OCI-LY7 (cell line): ENCODE data around the gene GPBP1L1. TPM values are rescaled to one million over a fixed set of nuclear protein-coding genes. Genes with fewer than 3 reads are reported as not detected.

Source experiments
- BruUV-seq: library from RNA; stranded (reverse); fragments of 400-500 nt; replicated peaks from 2 replicates; lab custom pipeline; 2021; lab: Mats Ljungman, UMichigan
- CTCF ChIA-PET: fragments of 300-600 bp; sonication (Branson Sonifier 250); formaldehyde crosslinking; loops from one replicate; lab custom pipeline; 2022; ENCODE audit warnings: antibody characterized with exemption; ENCODE audit not compliant: unreplicated experiment; lab: Charles Lee
- POLR2A ChIA-PET: fragments of 300-600 bp; sonication (Branson Sonifier 250); formaldehyde crosslinking; loops from one replicate; lab custom pipeline; 2022; ENCODE audit warnings: antibody characterized with exemption; lab: Charles Lee
- DNase-seq: peaks from one replicate; pipeline ENCODE4 v3.0.0-alpha.2; 2015; ENCODE audit warnings: low spot score
- H2AFZ ChIP-seq: fragments of 200-600 bp; sonication (generic), shearing (Covaris generic); 2 replicates; pipeline ENCODE4 v1.6.1; 2014; ENCODE audit warnings: mild to moderate bottlenecking, antibody characterized with exemption, low read length, moderate library complexity
- H3K27ac ChIP-seq: fragments of 200-600 bp; sonication (generic); 2 replicates; pipeline ENCODE4 v1.5.1; 2014; ENCODE audit warnings: mixed run types, low read depth, mild to moderate bottlenecking, moderate library complexity, low read length, inconsistent platforms; ENCODE audit not compliant: poor library complexity, severe bottlenecking
- H3K36me3 ChIP-seq: fragments of 200-600 bp; sonication (generic); 2 replicates; pipeline ENCODE4 v1.6.1; 2014; ENCODE audit warnings: mild to moderate bottlenecking, antibody characterized with exemption, low read length, moderate library complexity, mixed read lengths; ENCODE audit not compliant: insufficient read depth
- H3K4me1 ChIP-seq: fragments of 200-600 bp; sonication (generic); 2 replicates; pipeline ENCODE4 v1.5.1; 2014; ENCODE audit warnings: mild to moderate bottlenecking, low read length; ENCODE audit not compliant: insufficient read depth, poor library complexity, severe bottlenecking
- H3K4me2 ChIP-seq: fragments of 200-600 bp; sonication (generic); 2 replicates; pipeline ENCODE4 v1.6.1; 2014; ENCODE audit warnings: mild to moderate bottlenecking, low read length
- H3K4me3 ChIP-seq: fragments of 200-600 bp; sonication (generic); 2 replicates; pipeline ENCODE4 v1.5.1; 2014; ENCODE audit warnings: mild to moderate bottlenecking, low read depth, low read length; ENCODE audit not compliant: poor library complexity, severe bottlenecking
- H3K79me2 ChIP-seq: fragments of 200-600 bp; sonication (generic); 2 replicates; pipeline ENCODE4 v1.6.1; 2016; ENCODE audit warnings: low read depth, mild to moderate bottlenecking, low read length, moderate library complexity, mixed read lengths; ENCODE audit not compliant: insufficient read depth
- H3K9me2 ChIP-seq: fragments of 200-600 bp; sonication (generic); 2 replicates; pipeline ENCODE4 v1.6.1; 2016; ENCODE audit warnings: mild to moderate bottlenecking, low read length, mixed read lengths; ENCODE audit not compliant: insufficient read depth
- H3K9me3 ChIP-seq: fragments of 200-600 bp; sonication (generic); 2 replicates; pipeline ENCODE4 v1.6.1; 2014; ENCODE audit warnings: mild to moderate bottlenecking, mixed run types, low read length, mixed read lengths
- H4K20me1 ChIP-seq: fragments of 200-600 bp; sonication (generic); 2 replicates; pipeline ENCODE4 v1.6.1; 2014; ENCODE audit warnings: mild to moderate bottlenecking, antibody characterized with exemption, low read length, moderate library complexity, mixed read lengths; ENCODE audit not compliant: insufficient read depth
- EZH2phosphoT487 ChIP-seq: fragments of 200-600 bp; sonication (generic); IDR thresholded peaks from 2 replicates; pipeline ENCODE4 v1.6.1; 2018; ENCODE audit warnings: low read depth, borderline replicate concordance, mild to moderate bottlenecking, mixed run types, antibody characterized with exemption, low read length, moderate library complexity, mixed read lengths
- intact Hi-C: fragments of 100-400 bp; cut with micrococcal nuclease; formaldehyde crosslinking; loops from one replicate; pipeline ENCODE4 v1.10.0; 2022; ENCODE audit not compliant: unreplicated experiment
- total RNA-seq, 2 experiments: library from RNA; depleted of rRNA in 1 of 2; stranded (reverse); fragments of >200 nt in 1 of 2; shearing (Covaris generic) in 1 of 2; gene quantifications; 2 replicates each; pipeline ENCODE4 v1.2.3, GENCODE V29; 2014 to 2022
- TF ChIP-seq, protein P1 (sequence below): fragments of 200-600 bp; sonication (generic); conservative IDR thresholded peaks from 2 replicates; pipeline ENCODE4 v1.5.1; 2014; ENCODE audit warnings: mild to moderate bottlenecking, antibody characterized with exemption, low read length, moderate library complexity, mixed read lengths

The GPBP1L1 gene
- total RNA-seq, 2 experiments from 2014 or later = 89.7 to 130 TPM

DNA sequence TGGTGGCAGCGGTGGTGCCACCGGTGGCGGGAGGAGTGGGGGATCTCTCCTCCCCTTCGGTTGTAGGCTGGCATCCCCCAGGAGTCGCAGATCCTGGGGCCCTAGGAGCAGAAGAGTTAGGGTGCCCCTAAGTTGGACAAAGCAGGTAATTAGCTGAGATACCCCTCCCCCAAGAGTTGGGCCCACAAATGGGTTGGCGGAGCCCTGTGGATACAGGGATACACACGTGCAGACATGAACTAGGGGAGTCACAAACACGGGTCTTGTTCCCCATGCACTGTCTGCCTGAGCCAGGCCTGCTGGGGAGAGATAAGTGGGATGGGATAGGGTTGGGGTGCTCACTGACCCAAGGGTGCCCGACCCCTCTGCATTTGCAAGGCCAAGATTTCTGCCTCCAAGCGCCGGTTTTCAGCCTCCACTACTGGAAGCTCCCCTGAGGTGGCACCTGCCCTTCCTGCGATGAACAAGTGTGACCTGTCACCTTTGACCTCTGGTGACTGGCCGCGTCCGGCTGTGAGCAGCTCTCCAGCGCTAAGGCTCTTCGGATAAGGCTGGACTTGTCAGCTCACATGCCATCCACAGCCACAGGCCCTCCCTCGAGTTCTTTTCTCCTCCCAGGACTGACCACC, 64.3 kb downstream of the GPBP1L1 start:
- Histone ChIP-seq H3K79me2 (no peaks in the 10 kb centered on the region), H3K4me1 (no peaks in the 10 kb centered on the region), H4K20me1 (peaks cover 4% of the 10 kb centered on the region; the same call in 1 of the 2 replicates), H3K36me3 (peaks cover 64% of the 10 kb centered on the region), H3K4me3 (no peak overlapping the region), H3K9me3 (no peaks in the 10 kb centered on the region), H2AFZ (no peak overlapping the region), H3K4me2 (no peak overlapping the region), H3K9me2 (no peaks in the 10 kb centered on the region), H3K27ac (no peak overlapping the region)
- no TSS peak for BruUV-seq
- intact Hi-C loops = no loop called here
- ChIA-PET CTCF (no interaction called here), POLR2A (no interaction called here)
- DNase-seq = no peak
- no peak for TF ChIP-seq EZH2phosphoT487
- TF ChIP-seq, protein P1, sequence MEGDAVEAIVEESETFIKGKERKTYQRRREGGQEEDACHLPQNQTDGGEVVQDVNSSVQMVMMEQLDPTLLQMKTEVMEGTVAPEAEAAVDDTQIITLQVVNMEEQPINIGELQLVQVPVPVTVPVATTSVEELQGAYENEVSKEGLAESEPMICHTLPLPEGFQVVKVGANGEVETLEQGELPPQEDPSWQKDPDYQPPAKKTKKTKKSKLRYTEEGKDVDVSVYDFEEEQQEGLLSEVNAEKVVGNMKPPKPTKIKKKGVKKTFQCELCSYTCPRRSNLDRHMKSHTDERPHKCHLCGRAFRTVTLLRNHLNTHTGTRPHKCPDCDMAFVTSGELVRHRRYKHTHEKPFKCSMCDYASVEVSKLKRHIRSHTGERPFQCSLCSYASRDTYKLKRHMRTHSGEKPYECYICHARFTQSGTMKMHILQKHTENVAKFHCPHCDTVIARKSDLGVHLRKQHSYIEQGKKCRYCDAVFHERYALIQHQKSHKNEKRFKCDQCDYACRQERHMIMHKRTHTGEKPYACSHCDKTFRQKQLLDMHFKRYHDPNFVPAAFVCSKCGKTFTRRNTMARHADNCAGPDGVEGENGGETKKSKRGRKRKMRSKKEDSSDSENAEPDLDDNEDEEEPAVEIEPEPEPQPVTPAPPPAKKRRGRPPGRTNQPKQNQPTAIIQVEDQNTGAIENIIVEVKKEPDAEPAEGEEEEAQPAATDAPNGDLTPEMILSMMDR = no peak

DNA sequence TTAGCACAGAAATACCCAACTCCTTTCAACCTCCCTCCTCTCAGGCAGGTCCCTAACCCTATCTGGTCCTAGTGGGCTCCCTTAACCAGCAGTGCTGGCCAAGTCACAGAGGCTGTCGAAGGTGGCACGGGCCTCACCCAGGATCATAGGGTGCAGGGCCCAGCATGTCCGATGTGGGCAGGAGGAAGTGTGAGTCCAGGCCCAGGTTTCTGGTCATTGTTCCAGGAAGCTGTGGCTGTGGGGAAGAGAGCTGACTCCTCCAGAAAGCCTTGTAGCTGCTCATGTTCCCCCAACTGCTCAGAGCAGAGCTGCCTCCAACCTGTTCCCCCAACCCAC, 64.9 kb downstream of the GPBP1L1 start:
- Histone ChIP-seq H3K79me2 (no peaks in the 10 kb centered on the region), H3K4me1 (no peaks in the 10 kb centered on the region), H3K27ac (no peak overlapping the region), H3K4me3 (no peak overlapping the region), H3K9me2 (no peaks in the 10 kb centered on the region), H2AFZ (no peak overlapping the region), H3K9me3 (no peaks in the 10 kb centered on the region), H3K36me3 (peaks cover 64% of the 10 kb centered on the region), H3K4me2 (no peak overlapping the region), H4K20me1 (peaks cover 4% of the 10 kb centered on the region; the same call in 1 of the 2 replicates)
- POLR2A ChIA-PET = no interaction called here
- intact Hi-C loops = no loop called here
- CTCF ChIA-PET = no interaction called here
- no peak for TF ChIP-seq EZH2phosphoT487
- TF ChIP-seq, protein P1 = no peak
- no TSS peak for BruUV-seq
- DNase-seq = no peak
